HG02884 (cell line): ENCODE data around the gene SMAD6.

Source experiments
- ATAC-seq: cut with Tn5 transposase; IDR thresholded peaks from one replicate; pipeline ENCODE4 v1.9.1; 2021; ENCODE audit warnings: mild to moderate bottlenecking, moderate library complexity; ENCODE audit not compliant: unreplicated experiment

Gene SMAD6

GRCh38 chr15:66702035-66702786 is at the start of gene SMAD6:
Gene SMAD6 (plus strand): TSS chr15:66702236. CDS start chr15:66703259, 1,023 bp downstream.
- ATAC-seq: no peak

- no peak for ATAC-seq
Measured at GRCh38 chr15:66652806-66653205, 49.2 kb upstream of the SMAD6 start.

GRCh38 chr15:66653398-66653797 is 48.6 kb upstream of the SMAD6 start:
- no peak for ATAC-seq

- ATAC-seq: no peak
Measured at GRCh38 chr15:66653852-66654251, 48.2 kb upstream of the SMAD6 start.

GRCh38 chr15:66654361-66654738 is 47.7 kb upstream of the SMAD6 start:
- ATAC-seq: no peak

- ATAC-seq: no peak
Measured at GRCh38 chr15:66654739-66655375, 47.2 kb upstream of the SMAD6 start.

GRCh38 chr15:66655511-66655910 is 46.5 kb upstream of the SMAD6 start:
- no peak for ATAC-seq

- ATAC-seq: no peak
Measured at GRCh38 chr15:66655997-66656396, 46.0 kb upstream of the SMAD6 start.

GRCh38 chr15:66657185-66658020 is 44.6 kb upstream of the SMAD6 start:
- ATAC-seq: no peak

- no peak for ATAC-seq
Measured at GRCh38 chr15:66658044-66658443, 44.0 kb upstream of the SMAD6 start.

GRCh38 chr15:66658855-66659254 is 43.2 kb upstream of the SMAD6 start:
- ATAC-seq: no peak

- ATAC-seq: no peak
Measured at GRCh38 chr15:66659384-66659783, 42.7 kb upstream of the SMAD6 start.

GRCh38 chr15:66661432-66662096 is 40.5 kb upstream of the SMAD6 start:
- no peak for ATAC-seq

- ATAC-seq: no peak
Measured at GRCh38 chr15:66662522-66662921, 39.5 kb upstream of the SMAD6 start.

GRCh38 chr15:66663664-66664063 is 38.4 kb upstream of the SMAD6 start:
- no peak for ATAC-seq

- ATAC-seq: no peak
Measured at GRCh38 chr15:66670175-66670574, 31.9 kb upstream of the SMAD6 start.

GRCh38 chr15:66670762-66671580 is 31.1 kb upstream of the SMAD6 start:
- ATAC-seq: no peak

GRCh38 chr15:66672867-66673266 is 29.2 kb upstream of the SMAD6 start:
- no peak for ATAC-seq

GRCh38 chr15:66673410-66674322 is 28.4 kb upstream of the SMAD6 start:
- ATAC-seq: no peak
